ENCODE data around the gene LAMC1. TPM values are rescaled to one million over a fixed set of nuclear protein-coding genes. Genes with fewer than 3 reads are reported as not detected.

The LAMC1 gene
- total RNA-seq, 1 experiment from 2014 or later: 95.5 TPM

DNA sequence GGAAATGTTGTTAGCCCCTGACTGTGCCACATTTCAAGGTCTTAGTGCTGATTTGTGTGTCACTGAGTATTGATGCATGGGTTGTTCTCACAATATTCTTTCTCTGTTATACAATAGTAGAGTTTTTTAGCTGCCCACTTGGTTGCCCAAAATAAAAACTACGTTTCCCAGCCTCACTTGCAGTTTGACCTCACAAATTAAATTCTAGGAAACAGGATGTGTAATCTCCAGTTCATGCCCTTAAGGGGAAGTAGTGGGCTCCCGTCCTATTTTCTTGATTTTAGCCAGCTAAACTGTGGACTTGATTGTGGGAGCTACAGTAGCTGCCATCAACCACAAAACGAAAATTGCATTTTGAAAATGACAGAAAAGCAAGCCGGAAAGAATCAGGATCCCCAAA lies 27.3 kb upstream of the LAMC1 start:
- intact Hi-C loops (cut with micrococcal nuclease; ENCODE audit: unreplicated experiment): no loop called here
- no peak overlapping the region for H3K27ac ChIP-seq (ENCODE audit: low read depth, low read length, poor library complexity, severe bottlenecking)
- POLR2A ChIA-PET (ENCODE audit: low non-redundant PET): no interaction called here
- no peak overlapping the region for H3K4me3 ChIP-seq (ENCODE audit: low read depth, low read length, poor library complexity, severe bottlenecking)
- no TSS peak for BruUV-seq (replicated peaks)
- H3K4me1 ChIP-seq (ENCODE audit: insufficient read depth, low read length, poor library complexity, severe bottlenecking): no peaks in the 10 kb centered on the region
- TF ChIP-seq, protein P1, sequence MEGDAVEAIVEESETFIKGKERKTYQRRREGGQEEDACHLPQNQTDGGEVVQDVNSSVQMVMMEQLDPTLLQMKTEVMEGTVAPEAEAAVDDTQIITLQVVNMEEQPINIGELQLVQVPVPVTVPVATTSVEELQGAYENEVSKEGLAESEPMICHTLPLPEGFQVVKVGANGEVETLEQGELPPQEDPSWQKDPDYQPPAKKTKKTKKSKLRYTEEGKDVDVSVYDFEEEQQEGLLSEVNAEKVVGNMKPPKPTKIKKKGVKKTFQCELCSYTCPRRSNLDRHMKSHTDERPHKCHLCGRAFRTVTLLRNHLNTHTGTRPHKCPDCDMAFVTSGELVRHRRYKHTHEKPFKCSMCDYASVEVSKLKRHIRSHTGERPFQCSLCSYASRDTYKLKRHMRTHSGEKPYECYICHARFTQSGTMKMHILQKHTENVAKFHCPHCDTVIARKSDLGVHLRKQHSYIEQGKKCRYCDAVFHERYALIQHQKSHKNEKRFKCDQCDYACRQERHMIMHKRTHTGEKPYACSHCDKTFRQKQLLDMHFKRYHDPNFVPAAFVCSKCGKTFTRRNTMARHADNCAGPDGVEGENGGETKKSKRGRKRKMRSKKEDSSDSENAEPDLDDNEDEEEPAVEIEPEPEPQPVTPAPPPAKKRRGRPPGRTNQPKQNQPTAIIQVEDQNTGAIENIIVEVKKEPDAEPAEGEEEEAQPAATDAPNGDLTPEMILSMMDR (conservative IDR thresholded peaks at IDR 0.05; ENCODE audit: low read depth, low read length): no peak
- no peak for TF ChIP-seq EZH2 (IDR thresholded peaks at IDR 0.05; ENCODE audit: borderline replicate concordance, low read depth, low read length, poor library complexity, severe bottlenecking)
- DNase-seq (ENCODE audit: low spot score): no peak
- CTCF ChIA-PET: no interaction called here
- no peaks in the 10 kb centered on the region for H3K27me3 ChIP-seq (replicated peaks; ENCODE audit: insufficient read depth, low read depth, low read length, poor library complexity)
- H3K36me3 ChIP-seq (ENCODE audit: insufficient read depth, low read length, poor library complexity, severe bottlenecking): no peaks in the 10 kb centered on the region
- H3K9me3 ChIP-seq (ENCODE audit: low read depth, low read length, poor library complexity, severe bottlenecking): no peaks in the 10 kb centered on the region

DNA sequence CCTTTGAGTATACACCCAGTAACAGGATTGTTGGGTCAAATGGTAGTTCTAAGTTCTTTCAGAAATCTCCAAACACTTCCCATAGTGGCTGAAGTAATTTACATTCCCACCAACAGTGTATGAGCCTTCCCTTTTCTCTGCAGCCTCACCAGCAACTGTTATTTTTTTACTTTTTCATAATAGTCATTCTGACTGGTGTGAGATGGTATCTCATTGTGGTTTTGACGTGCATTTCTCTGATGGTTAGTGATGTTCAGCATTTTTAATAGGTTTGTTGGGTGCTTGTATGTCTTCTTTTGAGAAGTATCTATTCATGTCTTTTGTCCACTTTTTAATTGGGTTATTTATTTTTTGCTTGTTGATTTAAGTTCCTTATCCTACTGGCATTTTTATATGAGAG lies 26.4 kb upstream of the LAMC1 start:
- Histone ChIP-seq H3K9me3 (ENCODE audit: low read depth, low read length, poor library complexity, severe bottlenecking) (no peaks in the 10 kb centered on the region), H3K27me3 (replicated peaks; ENCODE audit: insufficient read depth, low read depth, low read length, poor library complexity) (no peaks in the 10 kb centered on the region), H3K27ac (ENCODE audit: low read depth, low read length, poor library complexity, severe bottlenecking) (no peak overlapping the region), H3K4me3 (ENCODE audit: low read depth, low read length, poor library complexity, severe bottlenecking) (no peak overlapping the region), H3K4me1 (ENCODE audit: insufficient read depth, low read length, poor library complexity, severe bottlenecking) (no peaks in the 10 kb centered on the region), H3K36me3 (ENCODE audit: insufficient read depth, low read length, poor library complexity, severe bottlenecking) (no peaks in the 10 kb centered on the region)
- DNase-seq (ENCODE audit: low spot score): no peak
- ChIA-PET CTCF (no interaction called here), POLR2A (ENCODE audit: low non-redundant PET) (no interaction called here)
- intact Hi-C loops (cut with micrococcal nuclease; ENCODE audit: unreplicated experiment): no loop called here
- no peak for TF ChIP-seq EZH2 (IDR thresholded peaks at IDR 0.05; ENCODE audit: borderline replicate concordance, low read depth, low read length, poor library complexity, severe bottlenecking)
- TF ChIP-seq, protein P1 (conservative IDR thresholded peaks at IDR 0.05; ENCODE audit: low read depth, low read length): no peak
- no TSS peak for BruUV-seq (replicated peaks)

DNA sequence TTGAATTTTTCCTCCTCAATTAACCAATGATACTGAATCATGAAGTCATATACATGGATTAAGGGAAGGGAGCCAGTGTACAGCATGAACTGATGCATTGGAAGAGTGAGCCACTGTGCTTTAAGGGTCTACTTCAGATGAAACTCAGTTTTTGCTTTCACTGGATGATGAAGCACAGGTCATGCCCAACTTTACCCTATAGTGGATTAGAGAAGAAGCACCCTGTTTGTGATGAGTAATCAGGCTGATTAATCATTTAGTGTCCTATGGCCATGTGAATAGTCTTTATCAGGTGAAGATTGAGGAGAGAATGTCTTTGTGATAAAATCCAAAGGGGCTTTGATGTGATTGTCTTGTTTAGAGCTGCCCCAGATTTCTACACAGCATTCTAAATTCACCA lies 24.7 kb upstream of the LAMC1 start:
- BruUV-seq (replicated peaks): no TSS peak
- CTCF ChIA-PET: no interaction called here
- Histone ChIP-seq H3K4me1 (ENCODE audit: insufficient read depth, low read length, poor library complexity, severe bottlenecking) (peaks cover 10% of the 10 kb centered on the region), H3K9me3 (ENCODE audit: low read depth, low read length, poor library complexity, severe bottlenecking) (no peaks in the 10 kb centered on the region), H3K27ac (ENCODE audit: low read depth, low read length, poor library complexity, severe bottlenecking) (no peak overlapping the region), H3K4me3 (ENCODE audit: low read depth, low read length, poor library complexity, severe bottlenecking) (no peak overlapping the region), H3K36me3 (ENCODE audit: insufficient read depth, low read length, poor library complexity, severe bottlenecking) (no peaks in the 10 kb centered on the region), H3K27me3 (replicated peaks; ENCODE audit: insufficient read depth, low read depth, low read length, poor library complexity) (no peaks in the 10 kb centered on the region)
- intact Hi-C loops (cut with micrococcal nuclease; ENCODE audit: unreplicated experiment): no loop called here
- TF ChIP-seq, protein P1 (conservative IDR thresholded peaks at IDR 0.05; ENCODE audit: low read depth, low read length): no peak
- TF ChIP-seq EZH2 (IDR thresholded peaks at IDR 0.05; ENCODE audit: borderline replicate concordance, low read depth, low read length, poor library complexity, severe bottlenecking): no peak
- no peak for DNase-seq (ENCODE audit: low spot score)
- POLR2A ChIA-PET (ENCODE audit: low non-redundant PET): no interaction called here

All from A673 (cell line).